Fibroblast of peridontal ligament (primary cell): ENCODE measurements around the gene CFAP99.

ENCODE experiments used
- DNase-seq: peaks from one replicate; pipeline ENCODE4 v3.0.0-alpha.2; 2010; ENCODE audit errors: extremely low read depth

Gene CFAP99

GRCh38 chr4:2390784-2391421, 27.9 kb upstream of the CFAP99 start:
- no peak for DNase-seq

- no peak for DNase-seq
Measured at GRCh38 chr4:2393353-2394270, 25.1 kb upstream of the CFAP99 start.

- no peak for DNase-seq
Measured at GRCh38 chr4:2394528-2394927, 24.2 kb upstream of the CFAP99 start.

DNA sequence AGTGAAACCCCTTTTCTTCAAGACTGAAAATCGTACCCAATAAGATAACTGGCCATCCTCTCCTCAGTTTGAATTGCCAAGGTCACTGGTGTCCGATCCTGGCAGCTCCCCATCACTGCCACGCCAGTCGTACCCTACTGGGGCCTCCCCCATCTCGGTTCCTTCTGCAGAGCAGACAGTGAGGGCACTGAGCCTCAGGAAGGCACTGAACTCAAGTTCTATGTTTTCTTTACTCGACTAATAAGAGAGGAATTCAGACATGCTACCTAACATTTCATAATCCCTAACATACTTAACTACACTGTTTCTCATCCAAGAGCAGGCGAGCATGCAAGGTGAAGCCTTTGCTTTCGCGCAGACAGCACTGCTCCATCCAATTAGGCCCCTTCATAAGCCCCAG, 23.7 kb upstream of the CFAP99 start:
- no peak for DNase-seq

DNA sequence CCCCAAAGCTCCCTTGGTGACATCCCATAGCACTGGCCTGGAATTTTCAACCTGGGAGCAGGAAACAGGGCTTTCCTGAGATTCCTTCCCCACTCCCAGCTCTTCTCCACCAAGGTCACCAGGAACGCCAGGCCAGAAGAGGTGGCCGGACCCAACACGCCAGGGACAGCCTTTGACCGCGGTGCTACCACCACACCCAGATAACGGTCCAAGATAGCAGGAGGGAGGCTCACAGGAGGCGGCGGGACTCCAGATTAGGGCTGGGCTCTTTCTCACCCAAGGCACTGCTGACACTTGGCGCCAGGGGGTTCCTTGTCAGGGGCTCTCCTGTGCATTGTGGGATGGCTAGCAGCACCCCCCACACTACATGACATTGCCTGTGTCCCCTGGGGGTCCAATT, 23.2 kb upstream of the CFAP99 start:
- DNase-seq = no peak

- no peak for DNase-seq
Measured at GRCh38 chr4:2396781-2397368, 21.9 kb upstream of the CFAP99 start.

DNA sequence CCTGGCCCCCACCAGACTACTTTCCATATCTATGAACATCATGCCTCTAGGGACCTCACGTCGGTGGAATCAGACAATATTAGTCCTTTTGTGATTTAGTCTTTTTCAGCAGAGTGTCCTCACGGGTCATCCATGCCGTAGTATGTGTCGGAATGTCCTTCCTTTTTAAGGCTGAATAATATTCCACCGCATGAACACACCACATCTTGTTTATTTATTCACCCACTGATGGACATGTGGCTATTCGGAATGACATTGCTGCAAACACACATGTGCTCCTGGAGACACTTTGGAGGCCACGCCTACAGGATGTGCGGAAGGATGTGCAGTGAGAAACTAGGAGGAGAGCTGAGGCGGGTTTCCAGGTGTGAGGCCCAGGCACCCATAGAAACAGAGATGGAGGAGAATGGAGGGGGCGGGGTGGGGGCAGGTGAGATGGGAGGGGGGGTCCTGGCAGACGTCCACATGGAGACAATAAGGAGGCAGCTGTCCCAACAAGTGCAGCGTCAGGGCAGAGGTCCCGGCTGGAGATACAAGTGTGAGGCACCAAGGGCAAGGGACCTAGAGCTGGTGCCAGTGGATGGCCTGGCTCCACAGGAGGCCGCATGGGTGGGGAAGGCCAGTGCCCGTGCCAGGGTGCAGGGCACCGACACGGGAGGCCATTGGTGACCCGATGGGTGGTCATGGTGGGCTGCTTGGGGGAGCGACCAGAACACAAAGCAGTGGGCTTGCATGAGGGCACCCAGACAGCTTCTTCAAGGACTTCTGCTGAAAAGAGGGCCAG, 21.0 kb upstream of the CFAP99 start:
- no peak for DNase-seq

- no peak for DNase-seq
Measured at GRCh38 chr4:2399216-2399615, 19.5 kb upstream of the CFAP99 start.

GRCh38 chr4:2399631-2400190, 19.0 kb upstream of the CFAP99 start:
- no peak for DNase-seq

DNA sequence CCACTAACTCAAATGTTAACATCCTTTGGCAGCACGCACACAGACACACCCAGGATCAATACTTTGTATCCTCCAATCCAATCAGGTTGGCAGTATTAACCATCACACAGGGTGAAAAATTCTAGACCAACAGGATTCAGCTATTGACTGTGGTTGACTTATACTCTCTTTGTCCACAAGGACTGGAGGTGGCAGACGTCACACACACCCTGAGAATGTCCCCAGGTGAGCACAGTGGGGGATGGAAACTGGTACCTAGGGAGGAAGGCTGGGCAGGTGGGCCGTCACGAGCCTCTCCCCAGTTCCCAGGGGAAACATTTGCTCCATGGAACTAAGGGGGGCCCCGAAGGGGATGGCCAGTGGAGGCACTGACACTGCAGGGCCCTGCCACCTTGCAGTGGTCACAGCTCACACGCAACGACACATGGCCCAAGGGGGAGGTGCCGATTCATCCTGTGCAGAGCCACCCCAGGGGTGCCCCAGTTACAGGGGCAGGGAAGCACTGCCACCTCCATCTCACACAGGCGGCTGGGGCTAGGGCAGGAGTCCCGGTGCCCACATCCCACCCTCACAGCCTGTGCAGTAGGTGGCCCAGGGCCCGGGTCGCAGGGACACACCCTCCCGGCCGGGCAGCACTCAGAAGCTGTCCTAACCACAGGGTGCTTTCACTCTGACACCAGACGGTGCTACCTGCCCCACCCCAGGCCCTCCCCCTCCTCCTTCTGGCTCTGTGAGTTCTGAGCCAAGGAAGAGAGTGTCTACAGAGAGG, 17.7 kb upstream of the CFAP99 start:
- no peak for DNase-seq

GRCh38 chr4:2401610-2401983, 17.2 kb upstream of the CFAP99 start:
- no peak for DNase-seq

DNA sequence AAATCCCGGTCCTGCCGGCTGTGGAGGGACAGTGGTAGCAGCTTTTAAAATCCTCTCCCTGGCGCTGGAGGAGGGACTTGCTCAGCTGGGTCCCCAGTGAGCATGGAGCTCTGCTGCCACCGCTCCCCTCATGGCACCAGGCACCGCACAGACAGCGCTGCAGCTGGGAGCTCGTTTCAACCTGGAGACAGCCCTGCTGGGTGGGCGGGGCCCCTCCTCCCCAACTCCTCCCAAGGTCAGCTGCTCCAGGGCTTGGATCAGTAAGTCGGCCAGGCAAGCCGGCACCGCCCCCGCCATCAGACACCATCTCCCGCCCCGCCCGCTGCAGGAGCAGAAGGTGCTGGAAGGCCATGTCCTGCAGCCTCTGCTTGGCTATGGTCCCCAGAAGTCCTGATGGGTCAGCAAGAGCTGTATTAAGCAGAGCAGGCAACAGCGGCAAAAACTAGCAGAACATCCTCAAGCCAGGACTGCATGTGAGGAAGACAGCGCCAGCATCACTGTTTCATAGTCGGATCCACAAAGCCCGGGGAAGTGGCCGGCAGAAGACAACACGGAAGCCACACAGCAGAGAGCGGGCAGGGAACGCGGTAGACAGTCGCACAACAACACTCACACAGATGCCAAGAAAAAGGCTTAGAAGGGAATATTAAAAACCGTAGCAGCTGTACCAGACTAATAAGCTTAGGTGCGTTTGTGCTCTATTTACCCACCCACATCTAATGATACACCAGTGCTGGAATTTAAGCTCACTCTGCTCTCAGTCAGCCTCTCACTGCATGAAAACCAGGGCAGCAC, 16.5 kb upstream of the CFAP99 start:
- DNase-seq = no peak

DNA sequence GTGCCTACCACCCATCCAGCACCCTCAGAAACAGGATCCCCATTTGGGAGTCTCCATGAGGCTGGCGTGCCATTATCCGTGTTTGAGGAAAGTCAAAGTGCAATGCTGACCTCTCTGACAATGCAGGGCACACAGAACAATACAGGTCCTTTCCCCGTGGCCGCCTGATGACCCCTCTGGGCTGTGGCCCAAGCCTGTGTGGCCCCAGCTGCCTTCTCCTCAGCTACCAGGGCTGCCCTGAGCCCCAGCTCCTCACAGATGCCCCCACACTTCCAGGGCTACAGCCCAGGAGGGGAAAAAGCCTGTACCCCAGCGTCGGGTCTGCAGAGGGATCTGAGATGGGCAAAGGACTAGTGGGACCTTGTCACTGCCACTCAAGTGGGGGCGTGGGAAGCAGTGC, 15.8 kb upstream of the CFAP99 start:
- DNase-seq = no peak

DNA sequence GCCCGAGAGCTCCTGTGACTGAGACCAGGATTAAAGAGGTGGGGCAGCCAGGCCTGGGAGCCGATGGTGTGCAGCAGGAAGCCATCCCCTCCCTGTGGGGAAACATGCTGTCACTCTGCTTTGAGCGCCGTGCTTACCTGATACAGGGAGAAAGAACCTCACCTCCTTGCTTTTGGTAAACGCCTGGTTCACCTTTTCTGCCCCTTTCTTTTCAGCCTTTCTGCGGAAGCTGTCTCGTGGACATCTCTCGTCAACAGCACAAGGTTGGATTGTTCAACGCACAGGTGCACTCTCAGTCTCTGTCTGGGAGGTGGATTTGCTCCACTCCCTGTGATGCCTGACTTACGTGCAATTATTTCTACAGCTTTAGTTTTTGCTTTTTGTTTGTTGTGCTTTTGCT, 12.3 kb upstream of the CFAP99 start:
- DNase-seq = no peak

- no peak for DNase-seq
Measured at GRCh38 chr4:2406920-2407319, 11.8 kb upstream of the CFAP99 start.

DNA sequence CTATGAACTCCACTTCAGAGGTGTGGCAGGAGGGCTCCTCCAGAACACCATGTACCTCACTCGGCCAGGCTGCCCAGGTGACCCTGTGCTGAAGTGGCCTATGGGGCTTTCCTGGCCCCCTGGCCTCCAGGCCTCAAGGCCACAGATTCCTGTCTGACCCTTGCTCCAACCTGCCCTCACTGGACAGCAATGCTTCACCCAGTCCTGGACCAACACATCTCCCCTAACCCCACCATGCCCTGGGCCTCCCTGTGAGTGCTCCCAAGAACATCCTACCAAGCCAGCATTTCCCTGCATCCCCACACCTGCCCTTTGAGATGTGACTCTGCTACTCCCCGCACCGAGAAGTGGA, 10.8 kb upstream of the CFAP99 start:
- no peak for DNase-seq

DNA sequence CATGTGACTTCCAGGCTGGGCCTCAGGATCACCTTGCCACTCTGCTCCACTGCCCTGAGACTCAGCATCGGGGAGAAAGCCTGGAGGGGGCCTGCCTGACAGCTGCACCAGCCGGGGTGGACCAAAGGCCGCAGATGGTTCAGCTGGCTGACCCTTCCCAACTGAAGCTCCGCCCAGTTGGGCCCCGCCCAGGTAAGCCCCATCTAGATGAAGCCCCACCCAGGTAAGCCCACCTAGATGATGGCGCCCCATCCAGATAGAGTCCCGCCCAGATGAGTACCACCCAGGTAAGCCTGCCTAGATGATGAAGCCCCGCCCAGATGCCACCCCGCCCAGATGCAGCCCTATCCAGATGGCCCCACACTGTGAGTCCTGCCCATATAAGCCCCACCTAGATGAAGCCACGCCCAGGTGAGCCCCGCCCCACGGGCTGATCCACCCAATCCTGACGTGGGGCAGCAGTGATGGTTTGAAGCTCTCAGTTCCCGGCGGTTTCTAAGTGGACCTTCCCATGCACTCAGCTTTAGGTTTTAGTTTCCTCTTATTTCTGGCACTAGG, 10.3 kb upstream of the CFAP99 start:
- DNase-seq = no peak

- DNase-seq = no peak
Measured at GRCh38 chr4:2408976-2409375, 9.8 kb upstream of the CFAP99 start.

GRCh38 chr4:2409381-2409783, 9.4 kb upstream of the CFAP99 start:
- DNase-seq = no peak
